HG02884 (cell line): ENCODE data around the gene RAET1G.
"Not testable (repeated sequence)": the region's sequence is repeated elsewhere in the genome, so short reads cannot be mapped to it uniquely, and the experiment has no call there.

ENCODE experiments used
- ATAC-seq: cut with Tn5 transposase; IDR thresholded peaks from one replicate; pipeline ENCODE4 v1.9.1; 2021; ENCODE audit warnings: mild to moderate bottlenecking, moderate library complexity; ENCODE audit not compliant: unreplicated experiment

The RAET1G gene, protein sequence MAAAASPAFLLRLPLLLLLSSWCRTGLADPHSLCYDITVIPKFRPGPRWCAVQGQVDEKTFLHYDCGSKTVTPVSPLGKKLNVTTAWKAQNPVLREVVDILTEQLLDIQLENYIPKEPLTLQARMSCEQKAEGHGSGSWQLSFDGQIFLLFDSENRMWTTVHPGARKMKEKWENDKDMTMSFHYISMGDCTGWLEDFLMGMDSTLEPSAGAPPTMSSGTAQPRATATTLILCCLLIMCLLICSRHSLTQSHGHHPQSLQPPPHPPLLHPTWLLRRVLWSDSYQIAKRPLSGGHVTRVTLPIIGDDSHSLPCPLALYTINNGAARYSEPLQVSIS

GRCh38 chr6:149922642-149923326, at the start of gene RAET1G:
RAET1G (minus strand) TSS chr6:149923121; CDS start chr6:149923010, 111 bp downstream.
- peak; percentile 68 for ATAC-seq

- no peak for ATAC-seq
Observed at GRCh38 chr6:149969635-149970034, 46.7 kb upstream of the RAET1G start.

DNA sequence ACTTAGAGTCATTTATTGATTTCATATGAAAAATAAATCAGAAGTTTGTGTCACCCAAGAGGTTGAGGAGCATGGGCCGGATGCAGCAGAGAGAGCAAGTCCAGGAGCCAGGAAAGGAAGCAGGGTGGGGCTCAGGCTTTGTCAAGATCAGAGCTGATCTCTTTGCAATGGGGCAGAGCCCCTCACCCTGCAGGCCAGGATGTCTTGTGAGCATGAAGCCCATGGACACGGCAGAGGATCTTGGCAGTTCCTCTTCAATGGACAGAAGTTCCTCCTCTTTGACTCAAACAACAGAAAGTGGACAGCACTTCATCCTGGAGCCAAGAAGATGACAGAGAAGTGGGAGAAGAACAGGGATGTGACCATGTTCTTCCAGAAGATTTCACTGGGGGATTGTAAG, 46.0 kb upstream of the RAET1G start:
- ATAC-seq: not testable (repeated sequence)

- not testable (repeated sequence) for ATAC-seq
Observed at GRCh38 chr6:149967999-149968398, 45.1 kb upstream of the RAET1G start.

DNA sequence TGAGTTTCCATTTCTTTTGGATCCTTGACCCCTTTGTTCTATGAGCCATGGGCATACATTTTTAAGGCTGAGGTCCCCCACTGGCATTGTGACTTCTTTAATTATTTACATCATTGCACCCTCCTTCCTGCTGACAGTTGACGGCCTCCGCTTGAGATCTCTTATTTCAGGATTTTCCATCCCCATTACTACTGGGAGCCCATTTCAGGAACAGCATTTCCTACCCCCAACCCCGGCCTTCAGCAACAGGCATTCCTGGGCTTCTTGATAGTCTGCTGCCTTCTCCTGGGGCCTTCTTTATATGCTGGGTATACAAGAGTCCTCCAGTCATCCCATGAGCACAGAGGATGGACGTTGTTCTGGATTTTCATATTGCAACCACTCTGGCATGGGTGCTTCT, 44.7 kb upstream of the RAET1G start:
- ATAC-seq: no peak

DNA sequence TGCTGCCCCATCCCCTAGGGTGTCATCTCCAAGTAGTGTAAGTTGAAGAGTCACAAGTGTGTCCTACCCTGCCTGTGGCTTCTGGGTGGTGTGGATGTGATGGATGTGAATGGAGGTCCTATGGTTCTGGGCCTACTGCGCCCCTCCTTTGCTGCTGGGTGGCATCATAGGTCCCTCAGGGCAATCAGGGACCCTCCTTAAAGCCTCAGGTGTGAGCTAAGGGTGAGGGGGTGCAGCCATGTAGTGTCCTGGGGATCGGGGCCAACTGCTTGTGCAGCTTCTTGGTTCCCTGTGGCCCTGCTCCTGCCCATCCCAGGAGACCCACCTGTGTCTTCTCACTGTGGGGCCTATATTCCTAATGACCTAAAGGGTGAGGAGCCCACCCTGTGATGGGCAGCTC, 43.4 kb upstream of the RAET1G start:
- ATAC-seq: not testable (repeated sequence)

DNA sequence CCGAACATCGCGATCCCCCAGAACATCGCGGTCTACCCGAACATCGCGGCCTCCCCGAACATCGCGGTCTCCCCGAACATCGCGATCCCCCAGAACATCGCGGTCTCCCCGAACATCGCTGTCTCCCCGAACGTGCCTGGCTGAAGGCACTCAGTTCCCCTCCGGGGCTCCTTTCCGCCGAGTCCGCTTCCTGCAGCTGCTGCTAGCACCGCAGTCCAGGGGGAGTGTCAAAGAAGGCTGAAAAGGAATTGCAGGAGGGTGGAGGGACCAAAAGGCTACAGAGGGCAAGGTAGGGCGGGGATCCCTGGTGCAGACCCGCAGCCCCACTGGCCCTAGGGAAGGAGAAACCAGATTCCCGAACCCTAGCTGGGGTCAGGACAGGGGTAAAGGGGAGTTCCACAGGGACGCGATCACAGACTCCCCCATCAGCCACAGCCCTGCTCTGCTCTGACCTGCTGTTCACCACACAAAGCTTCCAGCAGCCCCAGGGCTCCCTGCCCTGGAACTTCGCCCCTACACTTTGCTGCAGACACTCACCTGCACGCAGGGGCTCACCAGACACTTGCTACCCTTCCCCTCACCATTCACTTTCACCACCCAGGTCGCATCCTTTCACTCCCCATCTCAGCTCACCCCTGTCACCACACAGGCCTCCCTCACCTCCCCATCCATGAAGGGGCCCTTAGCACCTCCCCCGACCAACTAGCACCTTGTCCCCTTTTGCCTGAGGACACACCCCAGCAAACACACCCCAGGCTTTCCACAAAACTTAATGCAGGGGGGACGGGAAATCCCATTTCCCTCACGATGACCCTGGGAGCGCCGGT, 42.5 kb upstream of the RAET1G start:
- no peak for ATAC-seq

- no peak for ATAC-seq
Observed at GRCh38 chr6:149964308-149965193, 41.6 kb upstream of the RAET1G start.

DNA sequence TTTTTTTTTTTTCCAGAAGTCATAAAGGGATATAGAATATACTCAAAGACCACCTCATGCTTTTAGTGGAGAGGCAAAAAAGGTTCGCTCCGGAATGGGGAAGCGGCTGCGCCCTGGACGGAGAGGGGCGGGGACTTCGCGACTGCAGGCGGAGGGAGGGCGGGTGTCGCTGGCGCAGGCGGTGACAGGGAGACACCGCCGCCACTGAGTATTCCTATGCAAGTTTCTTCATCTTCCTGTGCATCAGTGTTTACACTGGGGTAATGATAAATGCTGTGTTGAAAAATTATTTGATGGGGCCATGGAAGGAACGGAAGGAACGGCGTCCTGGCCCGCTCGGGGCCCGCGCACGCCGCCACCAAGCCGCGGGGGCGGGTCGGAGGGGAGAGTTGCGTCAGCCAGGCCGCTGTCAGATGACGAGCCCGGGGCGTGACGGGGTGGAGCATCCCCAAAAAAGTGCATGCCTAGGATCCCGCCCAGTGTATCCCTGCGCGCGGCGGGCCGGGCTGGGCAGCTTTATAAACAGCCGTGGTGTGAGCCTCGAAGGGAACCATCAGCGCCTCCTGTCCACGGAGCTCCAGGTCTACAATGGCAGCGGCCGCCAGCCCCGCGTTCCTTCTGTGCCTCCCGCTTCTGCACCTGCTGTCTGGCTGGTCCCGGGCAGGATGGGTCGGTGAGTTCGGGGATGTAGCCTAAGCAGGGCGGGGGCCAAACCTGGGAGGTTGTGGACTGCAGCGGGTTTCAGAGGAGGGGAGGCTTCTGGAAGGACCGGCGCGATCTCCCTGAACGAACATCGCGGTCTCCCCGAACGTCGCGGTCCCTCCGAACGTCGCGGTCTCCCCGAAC, 40.8 kb upstream of the RAET1G start, which contains the start of gene ULBP1:
ULBP1 (plus strand) TSS at position 482 of the 846 bp plus-strand sequence; CDS start at position 589, 107 bp downstream.
- peak; percentile 63 for ATAC-seq

DNA sequence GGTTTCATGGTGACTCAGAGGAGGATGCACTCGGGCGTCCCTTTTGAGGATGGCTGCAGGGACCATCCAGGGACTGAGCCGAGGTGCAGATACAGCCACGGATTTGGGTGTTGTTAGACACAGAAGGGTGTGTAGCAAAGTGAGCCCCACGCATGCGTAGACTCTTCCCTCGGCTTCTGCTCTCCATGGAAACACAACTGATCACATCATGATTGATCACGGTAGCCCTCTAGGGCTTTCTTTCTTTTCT, 40.2 kb upstream of the RAET1G start:
- peak; percentile 19 for ATAC-seq

DNA sequence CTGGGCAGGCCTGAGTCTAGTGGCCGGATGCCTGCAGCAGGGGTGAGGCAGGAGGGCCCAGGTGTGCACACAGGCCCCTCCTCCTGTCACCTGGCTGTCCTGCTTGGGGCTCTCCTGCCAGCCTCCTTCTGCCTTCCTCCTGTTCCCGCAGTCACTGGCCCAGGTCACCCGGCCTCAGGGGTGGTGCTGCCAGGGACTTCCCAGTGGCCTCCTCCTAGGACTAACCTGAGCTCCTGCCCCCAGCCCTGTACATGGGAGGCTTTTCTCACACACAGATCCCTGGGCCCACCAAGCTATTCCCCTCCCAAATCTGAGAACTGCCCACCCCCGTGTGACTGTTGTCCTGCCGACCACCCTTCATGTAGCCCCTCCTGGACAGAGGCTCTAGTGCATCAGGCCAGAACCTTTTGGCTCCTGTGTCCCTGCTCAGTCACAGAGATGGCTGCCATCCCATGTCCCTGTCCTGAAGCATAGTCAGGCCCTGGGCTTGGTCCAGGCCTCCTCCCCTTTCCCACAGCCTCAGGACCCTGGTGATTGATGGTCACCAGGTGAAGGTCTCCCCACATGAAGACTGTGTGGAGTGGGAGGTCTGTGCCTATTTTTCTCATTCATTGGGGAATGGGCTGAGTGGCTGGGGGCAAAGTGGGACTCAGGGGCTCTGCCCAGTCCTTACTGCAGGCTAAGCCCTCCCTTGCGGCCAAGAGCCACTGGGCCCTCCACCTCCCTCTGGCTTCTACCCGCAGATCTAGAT, 39.7 kb upstream of the RAET1G start:
- no peak for ATAC-seq

DNA sequence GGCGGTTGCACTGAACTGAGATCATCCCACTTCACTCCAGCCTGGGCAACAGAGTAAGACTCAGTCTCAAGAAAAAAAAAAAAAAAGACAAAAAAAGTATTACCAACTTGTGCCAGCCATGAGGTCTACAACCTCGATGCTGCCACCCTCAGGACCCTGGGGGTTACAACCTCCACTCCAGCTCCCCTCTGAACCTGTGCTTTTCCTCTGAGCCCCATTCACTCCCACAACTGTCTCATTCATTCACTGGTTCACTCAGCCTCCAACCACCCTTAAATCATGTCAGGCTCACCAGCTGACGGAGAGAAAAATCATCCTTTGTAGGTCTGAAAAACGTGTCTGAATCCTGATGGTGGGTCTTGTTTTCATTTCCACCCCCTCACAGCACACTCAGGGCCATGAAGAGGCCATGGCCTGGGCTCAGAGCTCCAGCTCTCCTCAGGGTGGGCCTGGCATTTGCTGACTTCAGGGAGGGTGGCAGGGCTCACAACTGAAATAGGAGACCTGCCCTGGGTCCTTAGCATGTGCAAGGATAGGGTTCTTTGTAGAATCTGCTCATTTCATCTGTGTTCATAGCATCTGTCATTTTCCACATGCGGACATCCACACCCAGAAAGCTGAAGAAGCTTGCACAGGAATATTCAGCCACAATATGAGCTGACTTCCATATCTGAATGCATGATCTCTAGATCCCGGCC, 39.0 kb upstream of the RAET1G start:
- no peak for ATAC-seq

GRCh38 chr6:149960488-149960887, 37.6 kb upstream of the RAET1G start:
- no peak for ATAC-seq

DNA sequence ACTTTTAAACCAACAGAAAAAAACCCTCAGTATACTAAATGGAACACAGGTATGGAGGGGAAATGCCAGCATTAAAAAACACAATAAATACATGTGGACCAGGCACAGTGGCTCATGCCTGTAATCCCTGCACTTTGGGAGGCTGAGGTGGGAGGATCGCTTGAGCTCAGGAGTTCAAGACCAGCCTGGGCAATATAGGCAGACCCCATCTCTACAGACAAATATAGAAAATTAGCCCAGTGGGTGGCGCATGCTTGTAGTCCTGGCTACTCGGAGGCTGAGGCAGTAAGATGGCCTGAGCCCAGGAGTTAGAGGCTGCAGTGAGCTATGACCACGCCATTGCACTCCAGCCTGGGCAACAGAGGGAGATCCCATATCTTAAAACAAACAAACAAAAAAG, 36.9 kb upstream of the RAET1G start:
- ATAC-seq: not testable (repeated sequence)

DNA sequence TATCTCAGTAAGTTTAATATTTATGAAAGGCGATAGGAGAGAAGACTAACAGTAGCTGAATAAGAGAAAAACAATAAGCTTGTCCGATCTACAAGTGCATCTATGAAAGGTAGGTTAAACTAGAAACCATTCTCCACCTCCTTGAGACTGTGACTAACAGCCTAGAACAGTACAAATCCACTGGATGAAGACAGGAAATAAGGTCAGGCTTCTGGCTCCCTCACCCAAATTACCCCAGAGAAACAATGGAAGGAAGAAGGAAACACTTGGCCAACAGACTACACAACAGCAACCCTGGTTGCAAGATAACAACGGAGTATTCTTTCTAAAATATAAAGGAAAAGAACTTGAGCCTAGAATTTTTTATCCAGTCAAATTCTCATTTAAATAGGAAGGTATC, 35.2 kb upstream of the RAET1G start:
- not testable (repeated sequence) for ATAC-seq

GRCh38 chr6:149955654-149956317, 32.9 kb upstream of the RAET1G start:
- not testable (repeated sequence) for ATAC-seq

- not testable (repeated sequence) for ATAC-seq
Observed at GRCh38 chr6:149954984-149955653, 32.2 kb upstream of the RAET1G start.
